Measurements from ENCODE around the gene SMYD3. TPM values are rescaled to one million over a fixed set of nuclear protein-coding genes. Genes with fewer than 3 reads are reported as not detected.

SMYD3 gene
- 10 to 100 TPM; 21.3 to 21.4 TPM for total RNA-seq

DNA sequence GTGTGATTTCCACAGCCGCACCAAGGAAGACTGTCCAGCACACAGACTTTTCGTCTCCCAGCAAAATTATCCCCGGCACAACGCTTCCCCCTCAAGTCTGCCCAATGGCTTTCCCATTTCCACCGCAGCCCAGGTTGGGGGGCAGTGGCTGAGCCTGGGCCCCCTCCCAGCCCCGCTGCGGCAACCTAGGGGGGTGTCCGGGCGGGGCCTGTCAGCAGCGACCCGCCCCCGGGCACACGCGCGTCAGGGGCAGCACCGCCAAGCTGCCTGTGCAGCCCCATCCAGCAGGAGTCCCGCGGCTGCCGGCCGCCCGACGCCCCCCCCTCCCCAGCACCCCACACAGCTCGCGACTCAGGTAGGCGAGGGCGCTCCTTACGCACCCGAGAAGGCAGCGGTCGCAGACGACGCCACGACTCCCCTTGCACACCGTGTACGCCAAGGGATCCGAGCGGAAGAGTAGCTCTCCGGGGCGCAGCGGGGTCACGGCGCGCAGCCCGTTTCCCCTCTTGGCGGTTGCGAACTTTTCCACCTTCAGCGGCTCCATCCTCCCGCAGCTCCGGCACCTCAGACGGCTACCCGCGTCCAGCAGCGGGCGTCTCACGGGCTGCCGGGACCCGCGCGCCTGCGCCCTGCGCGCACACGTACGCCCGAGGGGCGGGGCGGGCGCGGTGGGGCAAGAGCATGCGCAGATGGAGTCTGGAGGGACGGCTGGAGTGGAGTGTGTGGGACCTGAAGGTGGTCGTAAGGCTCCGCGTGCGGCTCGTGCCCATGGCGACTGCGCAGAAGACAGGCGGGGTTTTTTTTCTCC lies at the start of gene SMYD3:
TSS of gene SMYD3 (minus strand) at position 606 of the 808 bp plus-strand sequence.
- DNase-seq, result peak; percentile 73
- Mint-ChIP-seq H3K27ac (peak within 1 kb of the TSS; percentile 89), H3K4me1 (ENCODE audit: low read depth) (peaks cover 15% of the 10 kb centered on the region), H3K36me3 (ENCODE audit: low read depth) (no peaks in the 10 kb centered on the region), H3K9me3 (no peaks in the 10 kb centered on the region), H3K27me3 (ENCODE audit: low read depth) (no peaks in the 10 kb centered on the region), H3K4me3 (peak within 1 kb of the TSS; percentile 95)
- intact Hi-C loops (cut with micrococcal nuclease), result loop anchor here (1.0 to 2.0 kb wide), 3 partner anchors 59 to 424 kb away; partner anchors contain the start of genes AHCTF1, CNST, SCCPDH and TFB2M
- CTCF ChIA-PET, result interaction anchor here (0.6 to 2.0 kb wide), 4 partner anchors 9 to 191 kb away, joined by 3 to 6 read pairs (median 4); no protein-coding TSS in a partner anchor

DNA sequence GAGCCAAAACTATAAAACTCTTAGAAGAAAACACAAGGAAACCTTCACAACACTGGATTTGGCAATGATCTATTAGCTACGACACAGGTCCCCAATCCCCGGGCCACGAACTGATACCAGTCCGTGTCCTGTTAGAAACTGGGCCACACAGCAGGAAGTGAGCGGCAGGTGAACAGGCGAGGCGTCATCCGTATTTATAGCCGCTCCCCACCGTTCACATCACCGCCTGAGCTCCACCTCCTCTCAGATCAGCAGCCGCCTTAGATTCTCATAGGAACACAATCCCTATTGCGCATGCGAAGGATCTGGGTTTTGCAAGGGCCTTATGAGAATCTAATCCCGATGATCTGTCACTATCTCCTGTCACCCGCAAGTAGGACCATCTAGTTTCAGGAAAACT lies 47.1 kb upstream of the SMYD3 start:
- Mint-ChIP-seq H3K4me1 (ENCODE audit: low read depth) (peaks cover 2% of the 10 kb centered on the region), H3K36me3 (ENCODE audit: low read depth) (peaks cover 52% of the 10 kb centered on the region), H3K27me3 (ENCODE audit: low read depth) (no peaks in the 10 kb centered on the region), H3K27ac (no peak overlapping the region), H3K9me3 (no peaks in the 10 kb centered on the region), H3K4me3 (no peak overlapping the region)
- intact Hi-C loops (cut with micrococcal nuclease), result no loop called here
- CTCF ChIA-PET, result no interaction called here
- DNase-seq, result no peak

DNA sequence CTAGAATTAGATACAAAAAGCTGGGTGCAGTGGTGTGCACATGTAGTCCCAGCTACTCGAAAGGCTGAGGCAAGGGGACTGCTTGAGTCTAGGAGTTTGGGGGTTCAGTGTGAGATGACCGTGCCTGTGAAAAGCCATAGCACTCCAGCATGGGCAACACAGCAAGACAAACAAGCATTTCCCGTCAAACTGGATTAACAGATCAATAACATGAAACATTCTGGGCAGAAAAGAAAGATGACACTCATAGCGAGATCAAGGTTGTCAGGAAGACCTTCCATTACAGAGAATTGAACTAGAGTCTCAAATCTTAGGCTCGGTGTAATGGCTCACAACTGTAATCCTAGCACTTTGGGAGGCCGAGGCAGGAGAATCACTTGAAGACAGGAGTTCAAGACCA lies 45.0 kb upstream of the SMYD3 start:
- CTCF ChIA-PET, result no interaction called here
- Mint-ChIP-seq H3K36me3 (ENCODE audit: low read depth) (peaks cover 45% of the 10 kb centered on the region), H3K9me3 (no peaks in the 10 kb centered on the region), H3K27ac (no peak overlapping the region), H3K4me1 (ENCODE audit: low read depth) (no peaks in the 10 kb centered on the region), H3K27me3 (ENCODE audit: low read depth) (no peaks in the 10 kb centered on the region), H3K4me3 (no peak overlapping the region)
- no peak for DNase-seq
- intact Hi-C loops (cut with micrococcal nuclease), result no loop called here

DNA sequence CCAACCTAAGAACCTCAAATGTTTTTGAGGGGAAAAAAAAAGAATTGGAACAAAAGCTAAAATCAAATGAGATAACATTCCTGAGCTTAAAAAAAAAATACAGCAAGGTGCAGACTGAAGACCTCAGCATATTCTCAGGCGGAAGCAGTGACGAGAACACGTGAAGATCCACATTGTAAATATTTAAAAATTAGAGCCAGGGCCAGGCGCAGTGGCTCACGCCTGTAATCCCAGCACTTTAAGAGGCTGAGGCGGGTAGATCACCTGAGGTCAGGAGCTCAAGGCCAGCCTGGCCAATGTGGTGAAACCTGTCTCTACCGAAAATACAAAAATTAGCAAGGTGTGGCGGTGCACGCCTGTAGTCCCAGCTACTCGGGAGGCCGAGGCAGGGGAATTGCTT lies 43.3 kb upstream of the SMYD3 start:
- intact Hi-C loops (cut with micrococcal nuclease), result no loop called here
- no peak overlapping the region for H3K4me3 Mint-ChIP-seq
- CTCF ChIA-PET, result no interaction called here
- H3K27me3 Mint-ChIP-seq (ENCODE audit: low read depth), result no peaks in the 10 kb centered on the region
- peaks cover 39% of the 10 kb centered on the region for H3K36me3 Mint-ChIP-seq (ENCODE audit: low read depth)
- H3K9me3 Mint-ChIP-seq, result no peaks in the 10 kb centered on the region
- no peaks in the 10 kb centered on the region for H3K4me1 Mint-ChIP-seq (ENCODE audit: low read depth)
- no peak overlapping the region for H3K27ac Mint-ChIP-seq
- DNase-seq, result no peak

DNA sequence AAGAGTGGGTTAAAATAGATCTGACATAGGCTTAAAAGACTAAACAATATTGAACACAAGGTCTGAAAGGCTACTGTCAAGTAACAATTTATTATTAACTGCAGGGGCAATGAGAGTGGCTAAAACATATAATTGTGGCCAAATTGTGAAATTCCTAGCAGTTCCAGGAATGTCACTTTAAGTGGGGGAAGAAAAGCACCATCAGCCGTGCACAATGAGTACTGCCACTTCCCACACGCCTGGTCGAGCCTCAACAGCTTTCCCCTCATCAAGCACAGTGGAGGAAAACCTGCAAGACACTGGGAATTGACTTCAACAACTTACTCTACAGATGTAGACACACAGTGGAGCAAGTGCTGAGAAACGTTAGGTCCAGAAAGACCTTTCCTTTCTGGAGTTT lies 42.6 kb upstream of the SMYD3 start:
- H3K27me3 Mint-ChIP-seq (ENCODE audit: low read depth), result no peaks in the 10 kb centered on the region
- no peak for DNase-seq
- H3K4me3 Mint-ChIP-seq, result no peak overlapping the region
- no peak overlapping the region for H3K27ac Mint-ChIP-seq
- H3K9me3 Mint-ChIP-seq, result no peaks in the 10 kb centered on the region
- CTCF ChIA-PET, result no interaction called here
- no peaks in the 10 kb centered on the region for H3K4me1 Mint-ChIP-seq (ENCODE audit: low read depth)
- intact Hi-C loops (cut with micrococcal nuclease), result no loop called here
- H3K36me3 Mint-ChIP-seq (ENCODE audit: low read depth), result peaks cover 32% of the 10 kb centered on the region

DNA sequence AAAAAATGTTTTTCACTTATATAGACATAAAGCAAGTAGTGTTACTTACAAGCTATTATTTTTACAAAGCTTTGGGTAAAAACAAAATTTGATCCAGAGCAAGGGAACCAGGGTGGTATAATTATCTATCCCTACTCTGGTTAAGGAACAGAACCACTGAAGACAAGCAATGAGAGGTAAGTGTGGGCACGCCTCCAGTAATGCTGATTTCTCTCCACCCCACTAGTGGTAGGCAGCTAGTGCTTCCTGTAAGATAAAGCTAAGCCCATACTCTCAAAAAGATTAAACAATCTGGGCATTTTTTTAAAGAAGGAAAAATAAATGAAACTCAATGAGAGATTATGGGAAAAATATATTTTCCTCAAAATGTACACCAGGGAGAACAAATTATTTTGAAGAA lies 36.9 kb upstream of the SMYD3 start:
- no peak overlapping the region for H3K4me3 Mint-ChIP-seq
- intact Hi-C loops (cut with micrococcal nuclease), result no loop called here
- no peaks in the 10 kb centered on the region for H3K9me3 Mint-ChIP-seq
- H3K27ac Mint-ChIP-seq, result no peak overlapping the region
- H3K4me1 Mint-ChIP-seq (ENCODE audit: low read depth), result no peaks in the 10 kb centered on the region
- H3K36me3 Mint-ChIP-seq (ENCODE audit: low read depth), result peaks cover 20% of the 10 kb centered on the region
- no peak for DNase-seq
- no peaks in the 10 kb centered on the region for H3K27me3 Mint-ChIP-seq (ENCODE audit: low read depth)
- CTCF ChIA-PET, result interaction anchor here (0.5 kb wide), 1 partner anchor 150 kb away, joined by 4 read pairs; no protein-coding TSS in a partner anchor

DNA sequence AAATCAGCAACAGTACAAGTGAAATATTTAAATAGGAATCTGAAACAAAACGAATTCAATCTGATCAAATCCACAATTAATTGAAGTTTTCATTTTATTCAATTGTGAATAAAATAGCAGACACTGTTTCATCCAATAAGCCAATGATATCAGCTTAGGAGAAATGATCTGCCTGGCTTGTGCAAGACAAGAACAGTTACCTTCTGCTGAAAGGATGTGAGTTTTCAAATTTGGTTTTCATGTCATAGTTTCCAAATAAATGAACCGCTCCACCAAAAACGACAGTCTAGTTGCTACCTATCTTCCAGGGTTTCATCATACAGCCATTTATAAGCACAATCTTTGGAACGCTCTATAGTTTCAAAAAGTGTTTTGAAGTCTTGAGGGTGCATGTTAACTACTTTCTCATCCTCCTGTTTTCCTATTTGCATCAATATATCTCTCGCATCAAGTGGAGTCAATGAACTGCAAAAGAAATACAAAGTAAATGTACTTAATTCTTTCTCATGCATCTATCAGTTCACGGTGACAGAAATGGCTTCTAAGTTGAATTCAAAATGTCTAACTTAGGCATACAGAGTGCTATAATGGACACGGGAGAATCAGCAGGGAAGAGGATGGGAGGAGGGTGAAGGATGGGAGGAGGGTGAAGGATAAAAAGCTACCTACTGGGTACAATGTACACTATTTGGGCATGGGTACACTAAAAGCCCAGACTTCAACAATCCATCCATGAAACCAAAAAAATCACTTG lies 33.8 kb upstream of the SMYD3 start:
- intact Hi-C loops (cut with micrococcal nuclease), result no loop called here
- peaks cover 15% of the 10 kb centered on the region for H3K36me3 Mint-ChIP-seq (ENCODE audit: low read depth)
- no peaks in the 10 kb centered on the region for H3K9me3 Mint-ChIP-seq
- H3K27me3 Mint-ChIP-seq (ENCODE audit: low read depth), result no peaks in the 10 kb centered on the region
- CTCF ChIA-PET, result no interaction called here
- H3K27ac Mint-ChIP-seq, result no peak overlapping the region
- H3K4me3 Mint-ChIP-seq, result no peak overlapping the region
- DNase-seq, result no peak
- H3K4me1 Mint-ChIP-seq (ENCODE audit: low read depth), result no peaks in the 10 kb centered on the region

DNA sequence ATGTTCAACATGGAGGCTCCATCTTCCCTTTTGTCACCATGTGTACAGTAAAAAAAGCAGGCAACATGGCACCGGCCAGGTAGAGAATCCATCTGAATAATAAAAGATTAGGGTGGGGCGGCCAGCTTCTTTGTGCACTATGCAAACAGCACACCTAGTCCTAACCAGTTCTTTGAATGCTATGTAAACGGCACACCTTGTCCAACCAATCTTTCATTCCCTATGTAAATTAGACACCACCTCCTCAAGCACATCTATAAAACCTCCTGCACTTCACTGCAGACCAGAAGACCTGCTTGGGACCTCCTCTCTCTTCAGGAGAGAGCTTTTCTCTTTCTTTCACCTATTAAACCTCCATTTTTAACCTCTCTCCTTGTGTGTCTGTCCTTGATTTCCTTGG lies 30.8 kb upstream of the SMYD3 start:
- intact Hi-C loops (cut with micrococcal nuclease), result no loop called here

DNA sequence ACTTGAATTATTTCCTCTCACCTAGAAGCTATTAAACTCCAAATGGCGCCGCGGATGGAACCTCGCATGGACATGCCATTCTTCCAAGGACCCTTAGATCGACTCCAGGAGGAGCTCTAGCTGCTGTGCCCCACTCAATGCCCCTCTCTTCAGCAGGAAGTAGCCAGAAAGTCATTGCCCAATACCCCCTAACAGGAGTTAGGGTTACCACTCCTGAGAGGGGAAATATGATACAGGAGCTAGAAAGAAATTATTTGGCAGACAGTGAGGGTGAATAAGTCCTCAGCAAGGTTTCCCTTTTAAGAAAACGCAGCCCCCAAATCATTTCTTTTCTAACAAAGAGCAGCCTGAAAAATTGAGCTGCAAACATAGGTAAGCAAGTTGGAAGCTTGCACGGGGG lies 30.4 kb upstream of the SMYD3 start:
- DNase-seq, result no peak
- Mint-ChIP-seq H3K36me3 (ENCODE audit: low read depth) (peaks cover 6% of the 10 kb centered on the region), H3K27ac (no peak overlapping the region), H3K27me3 (ENCODE audit: low read depth) (no peaks in the 10 kb centered on the region), H3K4me3 (no peak overlapping the region), H3K9me3 (no peaks in the 10 kb centered on the region), H3K4me1 (ENCODE audit: low read depth) (no peaks in the 10 kb centered on the region)
- CTCF ChIA-PET, result interaction anchor here (1.3 kb wide), 1 partner anchor 11 kb away, joined by 3 read pairs; no protein-coding TSS in a partner anchor
- intact Hi-C loops (cut with micrococcal nuclease), result no loop called here

More for the DNA sequence above, 30.8 kb upstream of the SMYD3 start:
- no peak overlapping the region for H3K27ac Mint-ChIP-seq
- H3K4me3 Mint-ChIP-seq, result no peak overlapping the region
- DNase-seq, result no peak
- no peaks in the 10 kb centered on the region for H3K27me3 Mint-ChIP-seq (ENCODE audit: low read depth)
- CTCF ChIA-PET, result interaction anchor here (0.7 to 1.3 kb wide), 2 partner anchors 11 to 229 kb away, joined by 3 to 4 read pairs; no protein-coding TSS in a partner anchor
- H3K36me3 Mint-ChIP-seq (ENCODE audit: low read depth), result peaks cover 6% of the 10 kb centered on the region
- H3K9me3 Mint-ChIP-seq, result no peaks in the 10 kb centered on the region
- no peaks in the 10 kb centered on the region for H3K4me1 Mint-ChIP-seq (ENCODE audit: low read depth)

DNA sequence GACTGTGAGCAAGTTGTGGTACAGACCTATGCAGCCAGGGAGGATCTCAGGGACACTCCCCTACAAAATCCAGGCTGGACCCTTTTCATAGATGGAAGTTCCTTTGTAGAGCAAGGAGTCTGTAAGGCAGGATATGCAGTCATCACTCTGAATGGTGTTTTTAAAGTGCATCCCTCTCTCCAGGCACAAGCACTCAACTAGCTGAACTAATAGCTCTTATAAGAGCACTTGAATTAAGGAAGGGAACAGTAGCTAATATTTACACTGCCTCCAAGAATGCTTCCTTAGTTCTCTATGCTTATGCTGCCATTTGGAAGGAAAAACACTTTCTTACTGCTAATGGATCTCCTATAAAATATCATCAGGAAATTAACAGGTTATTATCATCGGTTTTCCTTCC lies 27.0 kb upstream of the SMYD3 start:
- H3K27ac Mint-ChIP-seq, result no peak overlapping the region
- no peak for DNase-seq
- H3K4me3 Mint-ChIP-seq, result no peak overlapping the region
- intact Hi-C loops (cut with micrococcal nuclease), result no loop called here
- CTCF ChIA-PET, result no interaction called here
- H3K27me3 Mint-ChIP-seq (ENCODE audit: low read depth), result no peaks in the 10 kb centered on the region
- peaks cover 3% of the 10 kb centered on the region for H3K36me3 Mint-ChIP-seq (ENCODE audit: low read depth)
- peaks cover 10% of the 10 kb centered on the region for H3K9me3 Mint-ChIP-seq
- no peaks in the 10 kb centered on the region for H3K4me1 Mint-ChIP-seq (ENCODE audit: low read depth)

DNA sequence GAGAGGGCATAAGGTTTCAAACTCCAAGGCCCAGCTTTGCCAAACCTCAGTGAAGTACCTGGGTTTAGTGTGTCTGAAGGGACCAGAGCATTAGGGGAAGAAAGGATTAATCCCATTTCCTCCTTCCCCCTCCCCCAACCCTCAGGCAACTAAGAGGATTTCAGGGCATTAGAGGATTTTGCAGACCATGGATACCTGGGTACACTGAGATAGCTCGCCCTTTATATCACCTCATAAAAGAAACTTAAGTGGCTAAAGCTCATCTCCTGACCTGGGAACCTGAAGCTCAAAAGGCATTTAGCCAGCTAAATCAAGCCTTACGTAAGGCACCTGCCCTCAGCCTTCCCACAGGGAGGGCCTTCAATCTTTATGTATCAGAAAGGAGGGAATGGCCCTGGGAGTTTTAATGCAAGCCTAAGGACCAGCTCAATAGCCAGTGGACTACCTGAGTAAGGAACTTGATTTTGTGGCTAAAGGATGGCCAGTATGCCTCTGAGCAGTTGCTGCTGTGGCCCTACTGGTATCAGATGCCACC lies 26.4 kb upstream of the SMYD3 start:
- no peak for DNase-seq
- intact Hi-C loops (cut with micrococcal nuclease), result no loop called here
- H3K27ac Mint-ChIP-seq, result no peak overlapping the region
- peaks cover 10% of the 10 kb centered on the region for H3K9me3 Mint-ChIP-seq
- H3K4me1 Mint-ChIP-seq (ENCODE audit: low read depth), result no peaks in the 10 kb centered on the region
- H3K4me3 Mint-ChIP-seq, result no peak overlapping the region
- peaks cover 3% of the 10 kb centered on the region for H3K36me3 Mint-ChIP-seq (ENCODE audit: low read depth)
- CTCF ChIA-PET, result interaction anchor here (1.1 kb wide), 1 partner anchor 15 kb away, joined by 3 read pairs; no protein-coding TSS in a partner anchor
- no peaks in the 10 kb centered on the region for H3K27me3 Mint-ChIP-seq (ENCODE audit: low read depth)

DNA sequence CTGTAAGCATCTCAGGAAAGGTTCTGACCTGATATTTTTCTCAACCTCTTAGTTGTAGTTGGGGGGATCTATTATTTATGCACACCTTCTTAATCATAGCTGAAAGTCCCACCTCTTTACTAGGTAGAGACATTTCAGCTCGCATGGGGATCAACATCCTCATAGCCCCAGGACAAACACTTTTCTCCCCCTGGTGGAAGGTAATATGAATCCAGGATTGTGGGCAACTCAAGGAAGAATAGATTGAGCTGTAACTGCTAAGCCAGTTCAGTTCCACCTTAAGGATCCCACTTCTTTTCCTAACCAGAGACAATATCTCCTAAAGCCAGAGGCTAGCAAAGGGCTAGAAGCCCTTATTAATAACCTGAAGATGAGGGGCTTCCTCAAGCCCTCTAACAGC lies 25.4 kb upstream of the SMYD3 start:
- Mint-ChIP-seq H3K4me1 (ENCODE audit: low read depth) (no peaks in the 10 kb centered on the region), H3K36me3 (ENCODE audit: low read depth) (peaks cover 3% of the 10 kb centered on the region), H3K9me3 (peaks cover 10% of the 10 kb centered on the region), H3K27ac (no peak overlapping the region), H3K4me3 (no peak overlapping the region), H3K27me3 (ENCODE audit: low read depth) (no peaks in the 10 kb centered on the region)
- intact Hi-C loops (cut with micrococcal nuclease), result loop anchor here (1.0 kb wide), 1 partner anchor 35 kb away; no protein-coding TSS in a partner anchor
- DNase-seq, result no peak
- CTCF ChIA-PET, result interaction anchor here (1.4 to 2.0 kb wide), 3 partner anchors 10 to 40 kb away, joined by 4 to 6 read pairs (median 6); no protein-coding TSS in a partner anchor

Measured in activated naive CD4-positive, alpha-beta T cell treated with anti-CD3 and anti-CD28 coated beads for 36 hours (primary cell).